Left hindlimb (tissue), 1 donor: Measurements from ENCODE around the gene SLC5A1.

ENCODE experiments used
- DNase-seq: peaks from one replicate; pipeline ENCODE4 v3.0.0-alpha.2; 2018

Gene SLC5A1

DNA sequence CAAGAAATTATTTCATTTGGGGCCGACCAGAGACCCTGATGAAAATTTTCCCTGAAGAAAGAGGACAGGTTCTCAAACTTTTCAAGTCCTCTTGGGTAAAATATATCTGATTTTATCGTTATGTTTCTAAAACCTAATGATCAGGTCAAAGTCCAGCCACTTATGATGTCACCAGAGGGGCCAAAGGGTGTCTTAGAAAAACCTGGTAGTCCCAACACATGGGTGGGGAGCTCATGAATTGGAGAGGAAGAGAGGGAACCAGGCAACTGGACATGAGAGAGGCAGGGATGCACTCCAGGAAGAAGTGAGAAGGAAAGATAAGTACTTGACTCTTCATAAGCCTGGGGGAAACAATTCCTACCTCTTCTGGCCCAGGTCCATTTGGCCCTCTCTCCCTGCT, 9.2 kb downstream of the SLC5A1 start:
- no peak for DNase-seq

DNA sequence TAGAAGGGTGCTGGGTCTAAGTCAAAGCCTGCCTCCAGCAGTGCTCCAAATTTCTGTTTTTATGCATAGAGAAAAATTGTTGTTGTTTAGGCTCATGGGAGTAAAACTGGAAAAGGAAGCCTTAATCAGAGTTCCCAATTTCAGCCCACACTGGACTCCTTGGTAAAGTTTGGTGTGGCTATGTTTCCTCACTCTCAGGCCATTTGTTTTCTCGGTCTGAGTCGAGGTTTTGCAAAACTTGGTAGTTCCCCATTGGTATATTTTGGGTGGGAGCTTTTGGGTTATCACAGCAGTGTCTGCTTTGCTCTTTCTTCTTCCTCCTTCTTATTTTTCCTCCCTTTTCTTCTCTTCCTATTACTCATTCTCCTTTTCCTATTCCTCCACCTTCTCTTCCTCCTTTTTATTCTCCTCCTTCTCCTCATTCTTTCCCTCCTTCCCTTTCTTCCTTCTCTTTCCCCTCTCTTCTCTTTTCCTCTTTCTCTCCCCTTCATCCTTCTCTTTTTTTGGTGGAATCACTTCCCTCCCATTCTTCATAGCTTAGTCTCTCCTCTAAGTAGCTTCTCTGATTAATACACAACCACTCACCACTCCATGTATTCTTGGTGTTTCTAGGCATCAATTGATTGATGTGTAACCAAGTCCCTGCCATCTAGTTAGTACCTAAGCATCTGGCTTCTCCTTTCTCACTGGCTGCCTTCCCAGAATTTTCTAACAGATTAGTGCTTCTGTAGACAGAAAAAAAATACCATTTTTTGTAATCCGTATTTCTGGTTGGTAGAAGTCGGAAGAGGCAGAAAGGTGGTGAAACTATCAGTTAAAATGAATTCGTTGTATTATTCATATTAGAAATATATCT, 10.1 kb downstream of the SLC5A1 start:
- DNase-seq: no peak

DNA sequence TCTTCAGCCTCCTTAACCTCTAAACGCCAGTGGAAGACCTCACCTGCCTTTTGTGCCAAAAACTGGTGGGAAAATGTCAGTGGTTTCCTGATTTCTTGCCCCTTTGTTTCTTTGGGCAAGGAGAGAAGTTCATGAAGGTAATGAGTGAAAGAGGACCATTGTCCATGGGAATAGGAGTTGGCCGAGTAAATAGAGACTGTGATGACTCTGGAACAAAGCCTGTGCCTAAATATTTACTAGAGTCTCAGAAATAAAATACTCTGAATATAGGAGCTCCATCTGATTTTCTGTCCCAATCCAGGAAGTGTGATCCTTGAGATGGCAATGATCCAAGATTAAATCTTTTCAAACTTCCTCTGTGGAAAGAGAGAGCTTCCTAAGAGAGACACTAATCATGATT, 12.0 kb downstream of the SLC5A1 start:
- no peak for DNase-seq

DNA sequence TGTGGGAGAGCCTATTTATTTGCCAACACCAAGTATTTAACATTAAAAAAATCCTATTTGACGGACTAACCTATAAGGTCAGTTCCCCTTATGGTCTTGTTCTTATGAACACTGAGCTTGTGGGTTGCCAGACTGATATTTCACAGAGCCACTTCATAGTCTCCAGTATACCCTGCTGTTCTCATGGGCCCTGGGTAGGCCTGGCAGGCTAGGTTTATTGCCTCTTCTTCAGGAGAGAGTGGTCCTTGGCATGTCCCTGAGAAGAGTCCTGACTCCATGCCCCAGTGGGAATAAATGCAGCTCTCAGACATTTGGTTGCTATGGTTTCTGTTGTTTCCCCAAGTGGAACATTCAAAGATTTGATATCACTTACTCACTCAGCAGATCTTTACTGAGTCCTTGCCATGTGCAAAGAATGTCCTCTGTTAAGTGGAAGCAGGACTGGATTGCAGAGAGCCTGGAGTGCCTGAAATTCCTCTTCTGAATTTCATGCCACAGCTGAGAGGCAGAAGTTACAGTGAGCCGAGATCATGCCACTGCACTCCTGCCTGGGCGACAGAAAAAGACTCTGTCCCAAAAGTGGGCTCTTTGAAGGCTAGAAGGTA, 15.7 kb downstream of the SLC5A1 start:
- DNase-seq: no peak

DNA sequence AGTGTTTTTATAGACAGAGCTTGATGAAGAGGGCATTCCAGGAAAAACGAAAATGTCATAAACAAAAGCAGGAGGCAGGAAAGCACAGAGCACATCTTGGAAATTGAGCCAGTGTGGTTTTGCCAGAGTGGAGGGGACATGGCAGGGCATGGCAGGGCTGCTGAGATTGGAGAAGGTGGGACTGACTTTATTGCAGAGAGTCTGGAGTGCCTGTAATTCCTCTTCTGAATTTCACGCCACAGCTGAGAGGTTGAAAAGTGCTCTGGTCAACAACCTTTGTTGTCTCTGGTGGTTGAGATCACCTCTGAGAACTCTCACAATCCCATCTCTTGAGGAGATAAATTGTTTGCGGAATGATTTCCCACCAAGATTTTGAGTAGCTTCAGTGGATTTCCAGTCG, 16.4 kb downstream of the SLC5A1 start:
- DNase-seq: no peak

DNA sequence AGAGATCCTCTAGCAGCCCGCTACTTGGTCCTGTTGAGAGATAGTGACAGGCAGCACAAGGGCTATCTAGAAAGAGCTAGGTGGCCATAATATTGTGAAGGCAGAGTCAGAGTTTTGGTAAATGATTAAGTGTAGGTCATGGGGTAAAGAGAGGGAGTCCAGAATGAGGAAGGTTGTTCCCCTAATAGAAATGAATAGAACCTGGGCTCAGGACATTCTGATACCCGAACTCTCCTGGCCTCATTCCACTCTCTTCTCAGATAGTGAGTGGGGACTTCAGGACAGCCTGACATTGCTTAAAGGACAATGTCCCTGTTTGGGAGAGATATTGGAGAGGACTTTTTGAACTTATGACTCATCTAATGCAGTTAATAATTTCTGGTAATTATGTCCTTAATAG, 20.6 kb downstream of the SLC5A1 start:
- no peak for DNase-seq

DNA sequence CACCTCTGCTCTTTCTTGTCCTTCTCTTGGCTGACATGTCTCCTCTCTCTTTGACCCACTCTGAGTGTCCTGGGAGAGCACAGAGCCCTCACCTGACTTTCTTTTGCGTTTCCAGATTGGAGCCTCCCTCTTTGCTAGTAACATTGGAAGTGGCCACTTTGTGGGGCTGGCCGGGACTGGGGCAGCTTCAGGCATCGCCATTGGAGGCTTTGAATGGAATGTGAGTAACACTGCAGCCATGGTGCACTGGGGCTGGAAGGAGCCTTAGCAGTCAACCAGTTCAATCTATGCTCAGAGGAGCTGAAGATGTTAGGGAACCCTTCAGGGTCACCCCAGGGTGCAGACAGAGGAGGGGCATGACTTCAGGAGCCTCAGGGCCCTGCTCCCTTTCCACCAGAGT, 23.8 kb downstream of the SLC5A1 start:
- DNase-seq: no peak

DNA sequence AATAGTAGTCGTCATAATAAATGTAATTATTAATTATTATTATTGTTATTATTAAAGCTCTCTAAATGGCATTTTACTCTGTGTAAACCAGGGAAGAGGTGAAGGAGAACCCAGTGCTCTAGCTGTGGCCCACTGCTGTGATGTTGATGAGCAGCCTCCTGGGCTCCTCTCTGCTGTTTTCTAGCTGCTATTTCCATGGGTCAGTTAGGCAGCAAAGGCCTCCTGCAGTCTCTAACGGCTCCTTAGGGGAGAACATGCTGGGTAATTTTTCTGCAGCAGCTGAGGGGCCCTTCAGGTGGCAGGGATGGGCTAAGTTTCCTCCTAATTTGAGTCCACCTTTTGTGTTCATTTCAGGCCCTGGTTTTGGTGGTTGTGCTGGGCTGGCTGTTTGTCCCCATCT, 24.6 kb downstream of the SLC5A1 start:
- no peak for DNase-seq

DNA sequence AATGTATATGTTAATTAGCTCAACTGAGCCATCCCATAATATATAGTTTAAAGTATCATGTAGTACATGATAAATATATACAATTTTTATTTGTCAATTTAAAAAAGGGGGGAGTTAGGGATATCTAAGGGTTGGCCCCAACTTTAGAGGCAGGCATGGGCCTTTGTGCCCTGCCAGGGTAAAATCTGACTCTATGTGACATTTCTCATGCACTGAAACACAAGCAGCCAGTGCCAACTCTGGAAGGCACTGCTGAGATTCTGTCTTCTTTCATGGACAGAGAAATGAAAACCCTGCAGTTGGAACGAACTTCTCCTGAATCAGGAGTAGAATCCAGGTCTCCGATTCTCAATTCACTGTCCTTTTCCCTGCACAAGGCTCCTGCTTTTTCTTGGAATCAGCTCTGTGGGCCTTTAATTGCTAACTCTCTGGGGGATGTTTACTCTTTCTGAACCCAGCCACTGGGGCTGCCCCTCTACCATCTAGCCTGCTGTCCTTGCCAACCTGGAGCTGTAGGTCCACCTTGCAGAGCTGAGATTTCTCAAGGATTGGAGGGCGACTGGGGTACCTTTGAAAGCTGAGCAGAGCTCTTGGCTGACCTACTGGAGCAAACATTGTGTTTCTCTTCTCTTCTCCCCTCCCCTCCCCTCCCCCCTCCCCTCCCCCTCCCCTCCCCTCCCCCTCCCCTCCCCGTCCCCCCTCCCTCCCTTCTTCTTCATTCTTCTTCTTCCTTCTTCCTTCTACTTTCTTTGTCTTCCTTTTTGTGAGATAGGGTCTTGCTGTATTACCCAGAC, 26.7 kb downstream of the SLC5A1 start:
- DNase-seq: no peak

DNA sequence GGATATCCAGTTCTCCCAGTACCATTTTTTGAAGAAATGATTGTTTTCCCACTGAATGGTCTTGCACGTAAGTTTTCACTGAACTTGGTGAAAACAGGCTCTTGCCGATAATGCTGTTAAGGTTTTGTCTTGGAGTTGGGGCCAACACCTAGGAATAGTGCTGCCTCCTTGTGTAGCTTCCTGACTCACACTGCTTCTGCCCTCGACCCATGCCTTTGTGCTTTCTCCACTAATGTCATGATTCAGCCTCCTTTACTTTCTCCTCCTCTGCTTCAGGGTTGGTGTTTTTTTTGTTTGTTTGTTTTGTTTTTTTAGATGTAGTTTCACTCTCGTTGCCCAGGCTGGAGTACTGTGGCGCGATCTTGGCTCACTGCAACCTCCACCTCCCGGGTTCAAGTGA, 30.2 kb downstream of the SLC5A1 start:
- no peak for DNase-seq

DNA sequence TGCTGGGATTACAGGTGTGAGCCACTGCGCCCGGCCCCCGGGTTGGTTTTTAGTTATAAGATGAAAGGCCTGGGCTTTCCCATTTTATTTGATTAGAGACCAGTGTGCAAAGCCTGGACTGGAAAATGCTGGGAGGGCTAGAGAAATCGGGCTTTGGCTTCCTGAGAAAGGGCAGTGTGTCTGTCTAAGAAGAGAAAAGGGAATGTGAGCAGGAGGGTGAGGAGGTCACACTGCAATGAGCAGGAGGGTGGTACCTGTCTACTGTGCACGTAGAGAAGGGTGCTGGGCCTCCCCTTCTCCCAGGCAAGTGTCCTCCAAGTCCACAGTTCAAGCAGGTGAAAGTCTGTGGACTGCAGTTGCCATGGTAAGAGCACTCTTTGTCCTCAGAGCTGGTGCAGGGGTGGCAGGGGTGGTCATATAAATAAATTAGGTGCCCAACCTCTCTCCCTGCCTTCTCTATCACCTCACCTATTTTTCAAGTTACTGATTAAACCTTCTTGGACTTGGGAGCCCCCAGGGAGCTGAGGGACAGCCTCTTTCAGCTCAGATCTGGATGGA, 30.8 kb downstream of the SLC5A1 start:
- DNase-seq: no peak

DNA sequence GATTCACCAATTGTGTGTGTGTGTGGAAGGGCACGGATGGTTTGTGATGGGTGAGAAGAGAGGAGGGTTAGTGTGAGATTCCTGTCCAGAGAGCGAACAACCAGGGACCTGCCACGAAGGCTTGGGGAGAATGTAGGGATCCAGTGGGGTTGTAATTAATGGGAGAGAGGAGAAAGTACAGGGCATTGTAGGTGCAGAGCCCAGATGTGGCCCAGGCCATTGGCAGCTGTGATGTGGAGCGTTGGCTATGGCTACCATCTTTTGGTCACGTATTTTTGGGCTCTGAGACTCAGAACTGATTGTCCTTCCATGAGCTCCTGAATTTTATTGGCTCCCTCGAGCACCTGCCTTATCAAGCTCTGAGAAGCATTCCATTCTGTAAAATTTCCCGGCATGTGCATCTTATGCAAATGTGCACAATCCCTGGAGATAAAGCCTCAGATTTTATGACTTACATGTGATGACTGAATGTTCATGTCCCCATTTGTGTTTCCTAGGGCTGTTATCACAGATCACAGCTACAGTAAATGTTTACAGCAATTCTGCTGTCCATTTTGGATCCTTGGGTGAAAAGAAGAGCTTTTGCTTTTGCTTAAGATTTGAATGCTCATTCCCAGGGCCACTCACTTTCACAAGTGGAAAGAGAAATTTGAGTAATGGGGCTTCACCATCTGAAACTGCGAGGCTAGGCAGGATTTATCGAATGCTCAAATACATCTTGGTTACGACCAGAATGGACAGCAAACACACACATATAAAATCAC, 33.1 kb downstream of the SLC5A1 start:
- DNase-seq: no peak

DNA sequence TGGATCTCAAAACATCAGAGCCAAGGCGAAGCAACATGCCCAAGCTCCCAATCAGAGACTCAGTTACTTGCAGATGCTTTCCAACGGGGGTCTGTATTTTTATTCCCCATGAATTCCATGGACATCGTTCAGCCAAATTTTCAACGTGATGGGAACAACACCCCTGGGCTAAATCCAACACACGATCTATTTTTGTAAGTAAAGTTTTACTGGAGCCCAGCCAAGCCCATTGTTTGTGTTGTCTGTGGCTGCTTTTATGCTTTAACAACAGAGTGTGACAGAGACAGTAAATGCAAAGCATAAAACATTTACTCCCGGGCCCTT, 33.7 kb downstream of the SLC5A1 start:
- DNase-seq: no peak

DNA sequence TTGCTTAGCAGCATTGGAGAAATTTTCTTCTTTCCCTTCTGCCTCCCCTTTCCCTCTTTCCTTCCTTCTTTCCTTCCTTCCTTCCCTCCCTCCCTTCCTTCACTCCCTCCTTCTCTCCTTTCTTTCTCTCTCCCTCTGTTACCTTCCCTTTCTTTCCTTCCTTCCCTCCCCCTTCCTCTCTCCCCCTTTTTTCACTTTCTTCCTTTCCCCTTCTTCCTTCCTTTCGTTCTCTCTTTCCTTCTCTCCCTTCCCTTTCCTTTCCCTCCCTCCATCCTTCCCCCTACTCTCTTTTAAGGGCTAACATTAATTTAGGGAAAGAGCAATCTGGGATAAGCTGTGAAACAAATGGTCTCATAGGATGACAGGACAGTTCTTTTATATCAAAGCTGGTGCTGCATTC, 34.1 kb downstream of the SLC5A1 start:
- no peak for DNase-seq

DNA sequence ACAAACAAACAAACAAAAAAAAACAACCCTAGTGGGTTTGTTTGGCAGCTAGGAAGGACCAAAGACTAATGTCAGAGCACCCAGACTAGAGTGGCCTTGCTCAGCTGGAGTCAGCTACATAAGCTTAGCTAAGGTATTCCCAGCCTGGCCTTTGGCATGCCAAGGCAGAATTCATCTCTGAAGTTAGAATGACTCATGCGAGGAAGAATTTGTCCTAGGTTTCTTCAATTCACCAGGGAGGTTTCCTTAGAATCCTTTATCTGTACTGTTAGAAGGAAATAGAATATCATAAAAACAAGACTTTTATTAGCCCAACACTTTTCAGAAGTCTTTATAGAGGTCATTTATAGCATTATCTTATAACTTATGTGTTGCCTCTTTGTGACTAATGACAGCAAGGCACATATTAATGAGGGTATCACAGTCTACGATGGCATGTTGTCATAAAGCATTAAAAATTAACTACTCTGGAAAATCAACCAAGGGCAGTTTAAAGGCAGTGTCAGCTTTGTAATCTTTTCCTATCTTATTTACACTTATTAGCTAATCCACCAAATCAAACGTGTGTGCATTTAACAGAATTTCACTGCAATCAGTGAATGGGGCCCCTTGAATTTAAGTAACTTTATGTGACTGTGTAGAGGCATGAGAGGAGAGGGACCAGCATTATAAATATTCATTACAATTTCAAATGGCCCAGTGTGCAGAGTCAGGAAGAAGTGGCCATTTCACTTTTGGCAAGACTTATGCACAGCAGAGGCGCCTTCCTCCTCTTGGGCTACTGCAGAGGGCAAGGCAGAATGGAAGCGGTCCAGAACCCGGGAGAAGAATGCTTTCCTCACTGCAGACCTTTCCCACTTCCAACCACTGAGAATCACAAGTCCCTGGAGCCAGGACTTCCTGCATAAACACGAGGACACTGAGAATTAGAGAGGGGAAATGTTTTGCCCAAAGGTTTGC, 36.3 kb downstream of the SLC5A1 start:
- no peak for DNase-seq

DNA sequence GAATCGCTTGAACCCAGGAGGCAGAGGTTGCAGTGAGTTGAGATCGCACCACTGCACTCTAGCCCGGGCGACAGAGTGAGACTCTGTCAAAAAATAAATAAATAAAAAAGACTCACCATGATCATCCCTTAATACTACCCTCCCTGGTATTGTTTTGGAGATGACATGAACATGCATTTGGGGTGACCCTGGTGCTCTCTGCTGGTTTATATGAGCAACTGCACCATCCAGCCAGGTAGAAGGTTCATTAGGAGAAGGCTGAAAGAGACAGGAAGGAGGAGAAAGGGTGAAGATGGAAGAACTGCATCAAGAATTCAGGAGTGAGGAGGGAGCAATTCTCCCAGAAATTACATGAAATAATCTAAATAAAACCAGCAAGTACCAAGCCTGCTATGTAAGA, 37.8 kb downstream of the SLC5A1 start:
- DNase-seq: no peak

DNA sequence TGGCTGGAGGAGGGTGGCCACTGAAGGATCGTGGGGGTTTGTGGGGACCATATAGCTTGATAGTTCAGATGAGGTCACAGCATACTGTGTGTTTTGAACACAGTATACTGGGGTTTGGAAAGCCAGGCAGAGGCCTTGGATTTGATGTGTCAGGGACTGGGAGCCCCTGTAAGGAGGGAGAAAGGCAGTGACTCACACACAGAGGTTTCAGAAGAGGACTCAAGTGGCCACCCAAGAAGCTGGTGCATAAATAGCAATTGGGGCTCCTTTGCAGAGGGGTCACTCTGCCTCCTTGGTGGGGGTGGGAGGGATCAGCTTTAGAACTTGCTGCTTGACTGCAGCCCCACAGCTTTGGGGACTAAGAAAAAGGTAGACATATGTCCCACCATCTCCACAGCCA, 39.3 kb downstream of the SLC5A1 start:
- DNase-seq: no peak

DNA sequence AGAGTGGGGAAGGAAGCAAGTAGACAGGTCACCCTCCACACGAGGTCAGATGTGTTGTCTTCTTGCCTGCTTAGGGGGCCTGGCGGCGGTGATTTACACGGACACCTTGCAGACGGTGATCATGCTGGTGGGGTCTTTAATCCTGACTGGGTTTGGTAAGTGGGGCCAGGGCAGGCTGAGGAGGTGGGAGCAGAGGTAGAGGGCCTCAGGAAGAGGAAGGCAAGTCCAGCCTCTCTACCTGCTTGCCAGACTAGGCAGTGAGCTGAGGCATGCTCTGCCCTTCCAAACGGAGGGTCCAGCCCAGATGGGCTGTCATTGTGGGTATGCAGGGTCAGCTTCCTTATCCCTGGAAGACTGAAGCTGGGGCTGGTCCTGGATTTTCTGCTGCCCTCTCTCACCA, 39.9 kb downstream of the SLC5A1 start:
- DNase-seq: no peak

DNA sequence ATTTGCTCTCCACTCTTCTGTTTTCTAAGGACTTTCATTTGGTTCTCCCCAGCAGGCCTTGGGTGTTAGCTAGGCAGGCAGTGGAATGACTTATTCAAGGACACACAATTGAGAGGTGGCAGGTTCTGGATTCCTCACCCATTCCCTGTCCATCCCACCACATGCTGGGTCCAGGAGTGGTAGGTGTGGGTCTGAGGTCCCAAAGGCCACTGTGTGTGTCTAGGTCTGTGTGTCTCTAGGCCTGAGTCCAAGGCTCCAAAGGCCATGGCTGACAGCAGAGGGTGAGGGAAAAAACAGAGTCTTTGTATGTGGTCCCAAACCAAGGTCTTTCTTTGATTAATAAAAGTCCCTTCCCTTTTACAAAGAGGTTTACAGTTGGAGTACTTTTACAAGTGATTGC, 40.8 kb downstream of the SLC5A1 start:
- DNase-seq: no peak

DNA sequence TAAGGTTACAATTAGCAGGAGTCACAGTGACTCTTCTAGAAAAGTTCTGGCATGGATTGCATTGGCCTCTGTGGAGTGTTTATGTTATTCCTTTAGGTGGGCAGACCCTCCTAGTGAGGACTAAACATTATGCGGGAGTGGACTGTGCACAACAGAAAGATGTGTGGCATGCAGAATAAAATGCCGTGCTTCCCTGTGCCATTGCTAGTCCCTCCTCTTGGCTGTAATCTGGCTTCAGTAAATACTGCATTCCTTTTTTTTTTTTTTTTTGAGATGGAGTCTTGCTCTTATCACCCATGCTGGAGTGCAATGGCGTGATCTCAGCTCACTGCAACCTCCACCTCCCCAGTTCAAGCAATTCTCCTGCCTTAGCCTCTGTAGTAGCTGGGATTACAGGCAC, 45.0 kb downstream of the SLC5A1 start:
- no peak for DNase-seq

DNA sequence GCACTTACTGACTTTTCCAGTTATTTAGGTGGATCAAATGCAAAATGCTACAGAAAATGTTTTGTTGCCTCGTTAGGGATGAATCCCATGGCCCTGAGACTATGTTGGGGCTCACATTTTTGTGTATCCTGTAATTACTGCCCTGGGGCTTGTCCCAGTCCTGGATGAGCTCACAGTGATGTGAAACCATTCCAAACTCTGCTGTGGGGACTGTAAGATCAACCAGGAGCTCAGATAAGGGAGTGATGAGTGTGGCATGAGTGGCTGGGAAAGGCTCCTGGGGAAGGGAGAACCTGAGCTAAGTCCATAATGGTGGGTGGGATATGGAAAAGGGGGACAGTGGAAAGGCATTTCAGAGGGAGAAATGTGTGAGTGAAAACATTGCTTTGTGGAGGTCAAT, 54.0 kb downstream of the SLC5A1 start:
- DNase-seq: no peak
